PC-3 (cell line): ENCODE results near the gene GATM.

Experiments used
- CTCF ChIP-seq: fragments of 300-600 bp; sonication (generic); conservative IDR thresholded peaks from 2 replicates; pipeline ENCODE4 v1.5.1; 2017; ENCODE audit warnings: antibody characterized with exemption, low read depth, mild to moderate bottlenecking, low read length
- EZH2 ChIP-seq: fragments of 300-600 bp; sonication (generic); IDR thresholded peaks from one replicate; pipeline ENCODE4 v1.6.1; 2017; ENCODE audit warnings: antibody characterized with exemption, mild to moderate bottlenecking, low read length; ENCODE audit not compliant: unreplicated experiment

- TF ChIP-seq CTCF = no peak
- TF ChIP-seq EZH2 = no peak
Observed at GRCh38 chr15:45409596-45409995, 31.3 kb upstream of the GATM start.
